OCI-LY3 (cell line): ENCODE measurements around the gene SUPT3H.

Source experiments
- H2AFZ ChIP-seq: fragments of 200-600, 300-600 bp; shearing (Covaris generic); 2 replicates; pipeline ENCODE4 v1.6.0; 2014; ENCODE audit warnings: antibody characterized with exemption, low read depth, low read length
- H3K27ac ChIP-seq: fragments of 200-600, 300-600 bp; sonication (generic); 2 replicates; pipeline ENCODE4 v1.5.1; 2014; ENCODE audit warnings: mild to moderate bottlenecking, low read length, moderate library complexity, mixed read lengths
- H3K27me3 ChIP-seq: fragments of 200-600, 300-600 bp; sonication (generic); 2 replicates; pipeline ENCODE4 v1.6.1; 2014; ENCODE audit warnings: low read depth, low read length, mixed read lengths
- H3K36me3 ChIP-seq: fragments of 200-600, 300-600 bp; sonication (generic); replicated peaks from 2 replicates; pipeline ENCODE3; 2014; ENCODE audit warnings: low read depth, low read length, mixed read lengths
- H3K4me1 ChIP-seq: fragments of 300-600, 200-600 bp; sonication (generic); 2 replicates; pipeline ENCODE4 v1.6.1; 2014; ENCODE audit warnings: low read length, mixed read lengths
- H3K4me2 ChIP-seq: fragments of 200-600, 300-600 bp; sonication (generic); 2 replicates; pipeline ENCODE4 v1.6.1; 2014; ENCODE audit warnings: low read length, mixed read lengths
- H3K4me3 ChIP-seq: fragments of 300-600, 200-600 bp; sonication (generic); 2 replicates; pipeline ENCODE4 v1.5.1; 2014; ENCODE audit warnings: antibody characterized with exemption, mild to moderate bottlenecking, low read length, moderate library complexity
- H3K79me2 ChIP-seq: fragments of 300-600, 200-600 bp; shearing (Covaris generic); 2 replicates; pipeline ENCODE4 v1.6.1; 2014; ENCODE audit warnings: mild to moderate bottlenecking, low read length, mixed read lengths
- H3K9ac ChIP-seq: fragments of 300-600, 200-600 bp; shearing (Covaris generic); 2 replicates; pipeline ENCODE4 v1.6.0; 2014; ENCODE audit warnings: mild to moderate bottlenecking, low read length, moderate library complexity
- H3K9me3 ChIP-seq: fragments of 200-600, 300-600 bp; shearing (Covaris generic); 2 replicates; pipeline ENCODE4 v1.6.1; 2014; ENCODE audit warnings: low read length, mixed read lengths; ENCODE audit not compliant: insufficient read depth
- H4K20me1 ChIP-seq: fragments of 200-600, 300-600 bp; sonication (generic); 2 replicates; pipeline ENCODE4 v1.6.1; 2016; ENCODE audit warnings: low read length, mixed read lengths; ENCODE audit not compliant: insufficient read depth
- EZH2phosphoT487 ChIP-seq: fragments of 200-600 bp; shearing (Covaris generic); IDR thresholded peaks from 2 replicates; pipeline ENCODE4 v1.6.1; 2018; ENCODE audit warnings: antibody characterized with exemption, mixed run types, low read depth
- TF ChIP-seq, protein P1 (sequence below): fragments of 200-600, 300-600 bp; sonication (generic); IDR thresholded peaks from 2 replicates; pipeline ENCODE4 v1.5.1; 2014; ENCODE audit warnings: antibody characterized with exemption, low read length, low read depth

The SUPT3H gene

DNA sequence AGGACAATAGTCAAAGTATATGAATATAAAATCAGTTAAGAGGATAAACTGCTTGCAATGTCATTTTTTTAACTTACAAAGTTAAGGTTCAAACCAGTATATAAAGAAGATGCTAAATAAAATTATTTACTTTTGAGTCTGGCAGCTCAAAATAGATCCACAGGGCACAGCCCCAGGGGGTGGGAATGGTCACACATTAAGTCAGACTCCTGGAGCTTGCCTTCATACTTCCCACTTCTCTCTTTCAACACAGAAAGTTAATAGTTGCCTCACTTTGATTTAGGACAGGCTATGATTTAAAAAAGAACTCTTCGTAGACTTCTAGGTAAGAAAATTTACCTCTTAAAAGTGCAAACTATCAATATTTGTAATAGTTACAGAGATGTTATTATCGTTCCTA lies 207.9 kb downstream of the SUPT3H start:
- Histone ChIP-seq H3K79me2 (no peaks in the 10 kb centered on the region), H3K4me2 (no peak overlapping the region), H3K9me3 (no peaks in the 10 kb centered on the region), H3K27me3 (no peaks in the 10 kb centered on the region), H4K20me1 (no peaks in the 10 kb centered on the region), H3K27ac (no peak overlapping the region), H3K4me3 (no peak overlapping the region), H2AFZ (no peak overlapping the region), H3K9ac (no peak overlapping the region), H3K36me3 (no peaks in the 10 kb centered on the region), H3K4me1 (peaks cover under 1% of the 10 kb centered on the region; the same call in 1 of the 2 replicates)
- no peak for TF ChIP-seq EZH2phosphoT487
- TF ChIP-seq, protein P1, sequence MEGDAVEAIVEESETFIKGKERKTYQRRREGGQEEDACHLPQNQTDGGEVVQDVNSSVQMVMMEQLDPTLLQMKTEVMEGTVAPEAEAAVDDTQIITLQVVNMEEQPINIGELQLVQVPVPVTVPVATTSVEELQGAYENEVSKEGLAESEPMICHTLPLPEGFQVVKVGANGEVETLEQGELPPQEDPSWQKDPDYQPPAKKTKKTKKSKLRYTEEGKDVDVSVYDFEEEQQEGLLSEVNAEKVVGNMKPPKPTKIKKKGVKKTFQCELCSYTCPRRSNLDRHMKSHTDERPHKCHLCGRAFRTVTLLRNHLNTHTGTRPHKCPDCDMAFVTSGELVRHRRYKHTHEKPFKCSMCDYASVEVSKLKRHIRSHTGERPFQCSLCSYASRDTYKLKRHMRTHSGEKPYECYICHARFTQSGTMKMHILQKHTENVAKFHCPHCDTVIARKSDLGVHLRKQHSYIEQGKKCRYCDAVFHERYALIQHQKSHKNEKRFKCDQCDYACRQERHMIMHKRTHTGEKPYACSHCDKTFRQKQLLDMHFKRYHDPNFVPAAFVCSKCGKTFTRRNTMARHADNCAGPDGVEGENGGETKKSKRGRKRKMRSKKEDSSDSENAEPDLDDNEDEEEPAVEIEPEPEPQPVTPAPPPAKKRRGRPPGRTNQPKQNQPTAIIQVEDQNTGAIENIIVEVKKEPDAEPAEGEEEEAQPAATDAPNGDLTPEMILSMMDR: no peak

DNA sequence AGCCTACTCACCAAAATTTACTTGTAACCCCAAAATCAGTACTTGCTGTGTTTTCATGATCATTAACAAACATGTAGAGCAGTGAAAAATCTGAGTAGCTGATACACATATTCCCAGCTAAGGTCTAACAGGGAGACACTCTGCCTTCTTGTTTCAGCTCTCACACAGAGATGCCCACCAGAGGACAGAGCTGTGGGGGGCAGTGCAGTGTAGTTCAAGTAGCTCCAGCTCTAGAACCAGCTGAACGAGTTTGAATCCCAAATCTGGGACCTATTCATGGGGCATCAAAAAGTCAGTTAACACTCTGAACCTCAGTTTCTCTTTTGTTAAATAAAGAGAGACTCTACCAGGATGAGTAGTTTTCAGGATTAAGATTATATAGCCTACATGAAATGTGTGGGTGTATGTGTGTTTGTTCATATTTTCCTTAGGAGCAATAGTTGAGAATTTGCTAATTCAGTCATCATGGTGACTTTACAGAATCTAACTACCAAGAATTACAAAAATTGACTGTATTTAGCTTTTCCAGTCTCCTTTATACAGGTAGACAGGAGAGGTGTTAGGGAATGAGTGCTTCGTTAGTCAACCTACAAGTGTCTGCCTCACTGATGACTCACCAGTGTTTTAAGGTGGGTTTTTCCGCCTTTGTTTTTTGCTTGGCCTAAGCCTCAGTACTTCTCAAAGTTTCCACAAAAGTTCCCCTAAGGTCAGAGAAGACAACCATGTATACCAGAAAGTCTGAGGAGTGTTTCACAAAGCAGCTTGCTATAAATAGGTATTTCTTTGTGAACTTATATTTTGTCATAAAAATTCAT lies 213.6 kb downstream of the SUPT3H start:
- Histone ChIP-seq H3K27me3 (no peaks in the 10 kb centered on the region), H3K27ac (no peak overlapping the region), H3K9ac (no peak overlapping the region), H3K79me2 (no peaks in the 10 kb centered on the region), H2AFZ (no peak overlapping the region), H4K20me1 (no peaks in the 10 kb centered on the region), H3K4me2 (no peak overlapping the region), H3K4me3 (no peak overlapping the region), H3K4me1 (peaks cover 11% of the 10 kb centered on the region), H3K9me3 (no peaks in the 10 kb centered on the region), H3K36me3 (no peaks in the 10 kb centered on the region)
- TF ChIP-seq, protein P1: no peak
- TF ChIP-seq EZH2phosphoT487: no peak

DNA sequence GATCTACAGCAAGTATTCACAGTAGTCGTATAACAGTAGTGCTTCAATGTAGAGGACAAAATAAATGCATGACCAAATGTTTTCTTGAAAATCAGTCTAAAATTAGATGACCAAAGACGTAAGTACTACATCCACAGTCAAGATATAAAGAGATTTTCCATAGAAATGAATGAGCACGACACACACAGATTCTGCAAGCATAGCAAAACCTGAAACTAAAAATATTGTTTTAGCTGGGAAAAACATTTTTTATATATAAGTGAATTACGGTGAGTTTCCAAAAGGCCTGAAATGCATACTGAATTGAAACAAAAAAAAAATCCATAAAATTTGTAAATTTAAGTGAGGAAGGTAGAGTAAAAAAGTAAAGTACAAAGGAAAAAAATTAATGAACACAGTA lies 217.4 kb downstream of the SUPT3H start:
- H4K20me1 ChIP-seq: no peaks in the 10 kb centered on the region
- no peak overlapping the region for H3K4me2 ChIP-seq
- H3K79me2 ChIP-seq: no peaks in the 10 kb centered on the region
- no peaks in the 10 kb centered on the region for H3K27me3 ChIP-seq
- no peak overlapping the region for H2AFZ ChIP-seq
- H3K9ac ChIP-seq: no peak overlapping the region
- H3K4me3 ChIP-seq: no peak overlapping the region
- no peak overlapping the region for H3K27ac ChIP-seq
- peaks cover 11% of the 10 kb centered on the region for H3K4me1 ChIP-seq
- TF ChIP-seq, protein P1: no peak
- no peak for TF ChIP-seq EZH2phosphoT487
- H3K36me3 ChIP-seq: no peaks in the 10 kb centered on the region
- no peaks in the 10 kb centered on the region for H3K9me3 ChIP-seq

DNA sequence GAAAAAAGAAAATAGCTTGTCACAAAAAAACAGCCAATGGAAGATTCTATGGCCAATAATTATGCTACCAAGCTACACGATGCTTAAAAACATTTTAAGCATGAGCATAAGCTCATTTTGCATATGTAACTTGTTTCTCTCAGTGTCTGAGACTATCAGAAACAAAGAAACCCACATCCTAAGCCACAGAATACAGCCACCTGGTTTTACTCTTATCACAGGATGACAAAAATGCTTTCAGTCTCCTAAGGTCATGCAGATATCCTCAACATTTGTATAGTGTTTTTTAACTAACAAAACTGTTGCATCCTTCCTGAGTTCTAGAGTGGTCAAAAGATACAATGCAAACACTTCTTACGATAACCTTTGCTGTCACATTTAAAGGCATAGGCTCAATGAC lies 221.7 kb downstream of the SUPT3H start:
- no peak overlapping the region for H3K9ac ChIP-seq
- H3K4me1 ChIP-seq: no peaks in the 10 kb centered on the region
- H3K27ac ChIP-seq: no peak overlapping the region

More for the DNA sequence above, 221.7 kb downstream of the SUPT3H start:
- Histone ChIP-seq H3K9me3 (no peaks in the 10 kb centered on the region; the same call in 1 of the 2 replicates), H3K27me3 (no peaks in the 10 kb centered on the region), H4K20me1 (no peaks in the 10 kb centered on the region), H3K4me2 (no peak overlapping the region), H2AFZ (no peak overlapping the region), H3K4me3 (no peak overlapping the region), H3K36me3 (no peaks in the 10 kb centered on the region), H3K79me2 (no peaks in the 10 kb centered on the region)
- TF ChIP-seq, protein P1: no peak
- TF ChIP-seq EZH2phosphoT487: no peak
